GM19238 (cell line): ENCODE measurements around the gene CRIP1.

Source experiments
- DNase-seq: peaks from one replicate; pipeline ENCODE4 v3.0.0; 2011; ENCODE audit warnings: low spot score; ENCODE audit not compliant: insufficient read length

Gene CRIP1

GRCh38 chr14:105450864-105451720 lies 35.6 kb upstream of the CRIP1 start:
- DNase-seq, result no peak

GRCh38 chr14:105452963-105453362 lies 33.7 kb upstream of the CRIP1 start:
- DNase-seq, result no peak

- DNase-seq, result no peak
Observed at GRCh38 chr14:105453847-105454246, 32.8 kb upstream of the CRIP1 start.

GRCh38 chr14:105455086-105455640 lies 31.5 kb upstream of the CRIP1 start:
- no peak for DNase-seq

GRCh38 chr14:105455766-105456660 lies 30.7 kb upstream of the CRIP1 start:
- DNase-seq, result no peak

- no peak for DNase-seq
Observed at GRCh38 chr14:105456736-105457617, 29.7 kb upstream of the CRIP1 start.

- DNase-seq, result no peak
Observed at GRCh38 chr14:105458010-105458409, 28.7 kb upstream of the CRIP1 start.

- DNase-seq, result no peak
Observed at GRCh38 chr14:105458571-105458970, 28.1 kb upstream of the CRIP1 start.

- no peak for DNase-seq
Observed at GRCh38 chr14:105460116-105460515, 26.6 kb upstream of the CRIP1 start.

GRCh38 chr14:105460616-105461015 lies 26.1 kb upstream of the CRIP1 start:
- no peak for DNase-seq

GRCh38 chr14:105461903-105462302 lies 24.8 kb upstream of the CRIP1 start:
- DNase-seq, result no peak

- no peak for DNase-seq
Observed at GRCh38 chr14:105464501-105464900, 22.2 kb upstream of the CRIP1 start.

GRCh38 chr14:105465209-105466031 lies 21.3 kb upstream of the CRIP1 start:
- no peak for DNase-seq

- no peak for DNase-seq
Observed at GRCh38 chr14:105466531-105467248, 20.0 kb upstream of the CRIP1 start.

GRCh38 chr14:105467249-105467941 lies 19.3 kb upstream of the CRIP1 start:
- no peak for DNase-seq

GRCh38 chr14:105467942-105468471 lies 18.7 kb upstream of the CRIP1 start:
- no peak for DNase-seq

- no peak for DNase-seq
Observed at GRCh38 chr14:105468621-105469241, 18.0 kb upstream of the CRIP1 start.
